ENCODE measurements around the gene CSMD2. TPM values are rescaled to one million over a fixed set of nuclear protein-coding genes. Genes with fewer than 3 reads are reported as not detected.
A peak's percentile ranks its signal among the peaks of the same experiment; 100 is the strongest.

CSMD2 gene
- total RNA-seq, 6 donors from 2014 or later: 0.39 to 1.0 (median 0.52) TPM

DNA sequence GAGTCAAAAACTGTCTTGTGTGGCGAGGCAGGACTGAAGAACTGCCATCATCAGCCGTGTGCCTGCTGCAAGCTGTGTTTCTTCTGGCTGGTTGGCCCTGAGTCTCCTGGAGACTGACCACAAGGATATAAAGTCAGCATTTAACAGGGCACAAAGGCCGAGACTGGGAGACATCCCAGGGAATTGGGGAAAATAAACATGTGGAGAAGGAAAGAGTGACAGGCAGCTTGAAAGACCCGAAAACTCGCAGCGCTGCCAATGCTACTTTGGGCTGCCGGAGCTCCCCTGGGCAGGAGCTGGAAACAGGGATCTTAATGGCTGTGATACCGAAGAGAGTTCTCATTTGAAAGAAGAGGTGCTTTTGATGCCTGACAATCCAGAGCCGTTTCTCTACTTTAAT, 426.5 kb downstream of the CSMD2 start:
- no peaks in the 10 kb centered on the region for H3K9me3 ChIP-seq
- 61 to 67% methylated on average over 9 of the region's 9 CpGs for WGBS, 2 donors
- no peaks in the 10 kb centered on the region for H3K27me3 ChIP-seq
- no peaks in the 10 kb centered on the region for H3K36me3 ChIP-seq
- no peaks in the 10 kb centered on the region for H3K4me1 ChIP-seq
- ATAC-seq (ENCODE audit: low FRiP score in 2 of 2) (no peak), DNase-seq (no peak)
- no peak overlapping the region for H3K27ac ChIP-seq
- TF ChIP-seq, protein P1, sequence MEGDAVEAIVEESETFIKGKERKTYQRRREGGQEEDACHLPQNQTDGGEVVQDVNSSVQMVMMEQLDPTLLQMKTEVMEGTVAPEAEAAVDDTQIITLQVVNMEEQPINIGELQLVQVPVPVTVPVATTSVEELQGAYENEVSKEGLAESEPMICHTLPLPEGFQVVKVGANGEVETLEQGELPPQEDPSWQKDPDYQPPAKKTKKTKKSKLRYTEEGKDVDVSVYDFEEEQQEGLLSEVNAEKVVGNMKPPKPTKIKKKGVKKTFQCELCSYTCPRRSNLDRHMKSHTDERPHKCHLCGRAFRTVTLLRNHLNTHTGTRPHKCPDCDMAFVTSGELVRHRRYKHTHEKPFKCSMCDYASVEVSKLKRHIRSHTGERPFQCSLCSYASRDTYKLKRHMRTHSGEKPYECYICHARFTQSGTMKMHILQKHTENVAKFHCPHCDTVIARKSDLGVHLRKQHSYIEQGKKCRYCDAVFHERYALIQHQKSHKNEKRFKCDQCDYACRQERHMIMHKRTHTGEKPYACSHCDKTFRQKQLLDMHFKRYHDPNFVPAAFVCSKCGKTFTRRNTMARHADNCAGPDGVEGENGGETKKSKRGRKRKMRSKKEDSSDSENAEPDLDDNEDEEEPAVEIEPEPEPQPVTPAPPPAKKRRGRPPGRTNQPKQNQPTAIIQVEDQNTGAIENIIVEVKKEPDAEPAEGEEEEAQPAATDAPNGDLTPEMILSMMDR (IDR thresholded peaks at IDR 0.05): no peak
- TF ChIP-seq POLR2A (IDR thresholded peaks at IDR 0.05) (no peak), POLR2AphosphoS5 (IDR thresholded peaks at IDR 0.05) (no peak)
- H3K4me3 ChIP-seq: no peak overlapping the region

DNA sequence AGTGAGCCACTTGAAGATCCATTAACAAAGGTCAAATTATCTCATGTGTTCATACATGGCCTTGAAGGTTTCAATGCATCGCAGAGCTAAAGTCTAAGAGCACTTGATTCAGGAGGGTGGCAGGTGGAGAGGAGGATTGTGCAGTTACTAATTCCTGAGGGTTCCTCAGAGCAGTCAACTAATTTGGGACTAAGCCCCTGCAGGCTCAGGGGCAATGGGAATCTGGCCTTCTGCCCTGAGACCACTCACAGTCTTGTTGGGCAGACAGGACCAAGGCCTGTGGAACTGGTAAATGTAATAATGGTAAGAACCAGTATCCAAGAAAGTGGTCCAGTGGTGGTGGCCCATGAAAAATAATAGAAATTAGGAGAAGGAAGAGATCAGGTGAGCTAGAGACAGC, 428.5 kb downstream of the CSMD2 start:
- H3K4me3 ChIP-seq: no peak overlapping the region
- ATAC-seq (ENCODE audit: low FRiP score in 2 of 2): no peak
- H3K27ac ChIP-seq: no peak overlapping the region
- H3K9me3 ChIP-seq: no peaks in the 10 kb centered on the region
- TF ChIP-seq POLR2A (IDR thresholded peaks at IDR 0.05): no peak
- TF ChIP-seq, protein P1 (IDR thresholded peaks at IDR 0.05): no peak
- TF ChIP-seq EP300 (IDR thresholded peaks at IDR 0.05): no peak
- TF ChIP-seq POLR2AphosphoS5 (IDR thresholded peaks at IDR 0.05): no peak
- no peaks in the 10 kb centered on the region for H3K4me1 ChIP-seq
- no peaks in the 10 kb centered on the region for H3K27me3 ChIP-seq
- H3K36me3 ChIP-seq: no peaks in the 10 kb centered on the region
- DNase-seq: no peak
- 82 to 85% methylated on average over 1 of the region's 1 CpG for WGBS, 2 donors

DNA sequence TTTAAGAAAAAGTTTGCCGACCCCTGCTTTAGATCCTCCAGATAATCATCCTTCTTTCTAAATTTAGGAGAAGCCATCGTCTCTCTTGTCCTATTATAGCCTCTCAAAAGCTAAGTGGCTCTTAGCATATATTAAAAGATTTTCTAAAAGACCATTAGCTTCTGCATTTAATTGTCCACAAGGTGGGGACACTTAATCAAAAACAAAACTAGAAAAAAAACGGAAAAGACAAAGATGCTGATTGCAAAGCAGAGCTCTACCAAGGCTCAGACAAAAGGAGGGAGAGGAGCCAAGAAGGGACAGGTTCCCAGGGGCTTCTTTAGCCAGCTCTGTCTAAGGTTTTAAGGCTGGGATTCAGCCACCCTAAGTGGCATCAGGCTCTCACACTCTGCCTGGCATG, 429.4 kb downstream of the CSMD2 start:
- DNase-seq: no peak
- H3K4me1 ChIP-seq: no peaks in the 10 kb centered on the region
- no peaks in the 10 kb centered on the region for H3K27me3 ChIP-seq

DNA sequence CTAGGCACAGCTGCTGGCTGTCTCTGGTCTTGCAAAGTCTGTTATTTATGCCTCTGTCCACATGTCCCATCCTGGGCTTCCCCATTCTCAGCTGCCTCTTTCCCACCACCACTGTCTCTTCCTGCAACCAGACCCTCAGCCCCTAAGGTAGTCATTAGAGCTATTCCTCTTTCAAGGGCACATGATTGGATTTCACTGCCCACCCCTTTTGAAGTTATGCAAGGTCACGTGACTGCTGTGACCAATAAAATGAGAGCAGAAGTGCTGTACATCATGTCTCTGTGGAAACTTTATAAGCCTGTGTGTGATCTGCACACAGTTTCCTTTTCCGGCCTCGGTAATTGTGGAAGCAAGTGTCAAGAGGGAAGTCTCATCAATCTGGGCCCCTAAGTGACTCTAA, 437.7 kb downstream of the CSMD2 start:
- Histone ChIP-seq H3K27me3 (no peaks in the 10 kb centered on the region), H3K4me3 (no peak overlapping the region), H3K27ac (no peak overlapping the region), H3K36me3 (no peaks in the 10 kb centered on the region), H3K4me1 (no peaks in the 10 kb centered on the region), H3K9me3 (no peaks in the 10 kb centered on the region)
- DNase-seq: no peak
- TF ChIP-seq POLR2A (IDR thresholded peaks at IDR 0.05) (no peak), EP300 (IDR thresholded peaks at IDR 0.05) (no peak)
- TF ChIP-seq, protein P1 (IDR thresholded peaks at IDR 0.05): no peak
- ATAC-seq (ENCODE audit: low FRiP score in 2 of 2): no peak
- WGBS, 2 donors: 58 to 84% methylated on average over 3 of the region's 3 CpGs

More for the DNA sequence above, 429.4 kb downstream of the CSMD2 start:
- Histone ChIP-seq H3K9me3 (no peaks in the 10 kb centered on the region), H3K36me3 (no peaks in the 10 kb centered on the region), H3K27ac (no peak overlapping the region), H3K4me3 (no peak overlapping the region)
- ATAC-seq (ENCODE audit: low FRiP score in 2 of 2): no peak
- no peak for TF ChIP-seq POLR2AphosphoS5 (IDR thresholded peaks at IDR 0.05)
- TF ChIP-seq, protein P1 (IDR thresholded peaks at IDR 0.05): peak in 2 of 6 experiments; percentile 4 to 24
- no peak for TF ChIP-seq POLR2A (IDR thresholded peaks at IDR 0.05)
- no peak for TF ChIP-seq EP300 (IDR thresholded peaks at IDR 0.05)
- 13 to 16% methylated on average over 3 of the region's 3 CpGs for WGBS, 2 donors

DNA sequence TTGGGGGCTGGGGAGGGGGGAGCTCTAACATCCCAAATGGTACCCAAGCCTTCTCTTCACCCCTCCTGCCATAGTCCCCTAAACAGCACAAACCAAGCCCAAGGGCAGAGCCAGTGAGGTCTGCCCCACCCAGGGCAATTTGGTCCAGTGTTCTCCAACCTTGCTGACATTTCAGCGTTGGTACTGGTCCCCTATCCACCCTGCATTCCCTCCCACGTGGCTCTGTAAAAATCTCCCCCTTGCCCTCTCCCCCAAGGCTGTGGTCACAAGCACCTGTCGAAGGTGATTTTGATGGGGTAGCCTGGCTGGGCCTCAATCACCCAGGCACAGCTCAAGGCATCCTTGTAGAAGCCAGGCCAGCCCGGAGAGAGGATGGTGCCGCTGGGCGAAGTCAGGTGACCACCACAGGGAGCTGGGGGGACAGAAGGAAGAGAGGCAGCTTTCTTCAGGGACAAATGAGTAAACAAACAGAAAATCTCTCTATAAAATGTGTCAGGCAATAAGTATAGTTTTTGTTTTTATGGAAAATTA, 438.7 kb downstream of the CSMD2 start:
- no peaks in the 10 kb centered on the region for H3K9me3 ChIP-seq
- ATAC-seq (ENCODE audit: low FRiP score in 2 of 2): no peak
- no peak overlapping the region for H3K4me3 ChIP-seq
- H3K27me3 ChIP-seq: no peaks in the 10 kb centered on the region
- TF ChIP-seq POLR2AphosphoS5 (IDR thresholded peaks at IDR 0.05) (no peak), EP300 (IDR thresholded peaks at IDR 0.05) (no peak), POLR2A (IDR thresholded peaks at IDR 0.05) (no peak)
- TF ChIP-seq, protein P1 (IDR thresholded peaks at IDR 0.05): no peak
- 77 to 86% methylated on average over 6 of the region's 6 CpGs for WGBS, 2 donors
- H3K27ac ChIP-seq: no peak overlapping the region
- H3K36me3 ChIP-seq: no peaks in the 10 kb centered on the region
- H3K4me1 ChIP-seq: no peaks in the 10 kb centered on the region
- no peak for DNase-seq

Data from upper lobe of left lung (tissue), 6 donors.